KOPT-K1 (cell line): Measurements from ENCODE around the gene DLGAP3.

ENCODE experiments used
- H3K27ac ChIP-seq: fragments of 200-600 bp; sonication (generic); 2 replicates; pipeline ENCODE4 v1.5.1; 2016; ENCODE audit warnings: antibody characterized with exemption, mild to moderate bottlenecking, low read depth, low read length; ENCODE audit not compliant: poor library complexity, severe bottlenecking
- H3K36me3 ChIP-seq: fragments of 200-600 bp; sonication (generic); 2 replicates; pipeline ENCODE4 v1.5.1; 2017; ENCODE audit warnings: antibody characterized with exemption, mild to moderate bottlenecking, low read length, moderate library complexity; ENCODE audit not compliant: insufficient read depth
- H3K9me3 ChIP-seq: fragments of 200-600 bp; sonication (generic); 2 replicates; pipeline ENCODE4 v1.5.1; 2017; ENCODE audit warnings: antibody characterized with exemption, low read length, mild to moderate bottlenecking; ENCODE audit not compliant: insufficient read depth, poor library complexity, severe bottlenecking

Gene DLGAP3

DNA sequence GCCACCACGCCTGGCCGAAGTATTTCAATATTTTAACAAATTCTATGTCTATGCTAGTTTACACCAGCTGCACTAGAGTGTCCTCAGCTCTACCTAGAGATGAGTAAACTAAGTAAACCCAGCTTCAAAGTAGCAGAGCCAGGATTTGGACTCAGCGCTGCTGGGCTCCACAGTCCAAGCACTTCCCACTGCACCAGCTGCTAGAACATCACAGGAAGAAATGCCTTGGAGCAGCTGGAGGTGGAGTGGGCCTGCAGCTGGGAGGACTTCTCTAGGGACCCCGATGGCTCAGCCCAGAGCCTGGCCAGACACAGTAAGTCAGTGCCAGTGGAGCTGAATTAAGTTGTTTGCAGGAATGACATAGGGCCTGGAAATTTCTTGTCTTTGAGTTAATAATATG lies 59.7 kb downstream of the DLGAP3 start:
- no peak overlapping the region for H3K27ac ChIP-seq
- H3K36me3 ChIP-seq, result no peaks in the 10 kb centered on the region
- H3K9me3 ChIP-seq, result no peaks in the 10 kb centered on the region

DNA sequence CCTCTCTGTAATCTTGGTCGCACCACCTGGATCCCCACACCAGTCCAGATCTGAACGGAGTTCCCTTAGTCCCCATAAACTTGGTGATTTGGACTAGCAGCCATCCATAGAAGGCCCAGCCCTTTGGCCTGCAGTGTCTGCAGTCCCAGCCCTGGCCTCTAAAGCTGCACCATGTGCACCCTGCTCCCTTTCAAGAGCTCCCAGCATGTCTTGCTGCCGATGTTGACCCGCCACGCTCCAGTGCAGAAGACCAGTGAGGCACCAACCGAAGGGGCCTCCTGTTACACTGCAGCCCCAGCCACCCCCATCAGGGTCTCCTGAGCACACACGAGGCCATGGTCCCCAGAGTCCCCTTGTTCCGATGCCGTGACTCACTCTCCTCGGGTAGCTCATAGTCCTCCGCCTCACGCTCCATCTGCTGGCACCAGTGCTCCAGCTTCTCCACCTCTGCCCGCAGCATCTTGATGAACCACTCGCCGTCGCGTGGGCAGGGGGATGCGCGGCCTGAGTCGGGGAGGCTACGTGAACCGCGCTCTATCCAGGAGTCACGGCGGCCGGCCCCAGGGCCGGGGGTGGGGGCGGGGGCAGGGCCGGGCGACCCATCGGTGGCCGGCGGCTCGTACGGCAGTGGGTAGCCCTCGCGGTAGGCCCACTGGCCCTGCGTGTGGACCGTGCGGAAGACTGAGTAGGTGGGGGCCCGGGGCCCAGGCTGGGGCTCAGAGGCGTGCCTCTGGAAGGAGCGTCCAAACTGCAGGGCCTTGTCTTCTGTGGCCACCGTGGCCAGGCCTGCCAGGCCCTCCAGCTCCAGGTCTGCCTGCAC lies 61.0 kb downstream of the DLGAP3 start:
- no peaks in the 10 kb centered on the region for H3K36me3 ChIP-seq
- H3K9me3 ChIP-seq, result no peaks in the 10 kb centered on the region

DNA sequence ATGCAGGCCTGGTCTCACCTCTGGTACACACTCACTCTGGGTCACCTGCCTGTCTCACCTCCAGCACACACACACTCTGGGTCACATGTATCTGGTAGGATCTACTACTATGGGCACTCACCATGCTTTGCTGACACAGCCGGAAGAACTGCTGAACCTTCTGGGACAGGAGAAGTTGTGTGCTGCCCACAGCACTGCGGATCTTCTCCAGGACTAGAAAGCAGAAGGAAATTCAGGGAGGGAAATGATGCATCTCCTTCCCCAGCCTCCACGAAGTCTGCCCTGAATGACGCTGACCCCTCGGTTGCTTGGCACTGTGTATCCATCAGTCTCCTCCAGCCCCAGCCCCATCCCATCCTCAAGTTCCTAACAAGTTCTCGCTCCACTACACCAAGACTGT lies 62.0 kb downstream of the DLGAP3 start:
- Histone ChIP-seq H3K36me3 (no peaks in the 10 kb centered on the region), H3K9me3 (no peaks in the 10 kb centered on the region), H3K27ac (no peak overlapping the region)

More for the DNA sequence above, 61.0 kb downstream of the DLGAP3 start:
- no peak overlapping the region for H3K27ac ChIP-seq

DNA sequence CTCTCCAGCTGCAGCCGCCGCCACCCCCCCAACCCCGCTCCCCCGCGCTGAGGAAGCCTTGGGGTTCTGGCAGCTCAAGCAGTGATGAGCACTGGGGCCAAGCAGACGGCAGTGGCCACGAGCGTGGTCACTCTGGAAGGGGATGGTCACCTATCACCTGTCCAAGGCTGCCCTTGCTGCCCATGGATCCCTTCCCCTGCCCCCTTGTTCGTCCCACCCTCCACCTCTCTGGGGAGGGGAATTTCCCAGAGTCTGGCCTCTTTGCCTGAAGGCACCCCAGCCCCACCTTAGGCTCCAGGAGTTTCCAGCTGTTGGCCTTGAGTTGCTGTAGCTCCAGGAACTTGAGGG lies 62.7 kb downstream of the DLGAP3 start:
- H3K36me3 ChIP-seq, result no peaks in the 10 kb centered on the region
- no peaks in the 10 kb centered on the region for H3K9me3 ChIP-seq
- no peak overlapping the region for H3K27ac ChIP-seq

DNA sequence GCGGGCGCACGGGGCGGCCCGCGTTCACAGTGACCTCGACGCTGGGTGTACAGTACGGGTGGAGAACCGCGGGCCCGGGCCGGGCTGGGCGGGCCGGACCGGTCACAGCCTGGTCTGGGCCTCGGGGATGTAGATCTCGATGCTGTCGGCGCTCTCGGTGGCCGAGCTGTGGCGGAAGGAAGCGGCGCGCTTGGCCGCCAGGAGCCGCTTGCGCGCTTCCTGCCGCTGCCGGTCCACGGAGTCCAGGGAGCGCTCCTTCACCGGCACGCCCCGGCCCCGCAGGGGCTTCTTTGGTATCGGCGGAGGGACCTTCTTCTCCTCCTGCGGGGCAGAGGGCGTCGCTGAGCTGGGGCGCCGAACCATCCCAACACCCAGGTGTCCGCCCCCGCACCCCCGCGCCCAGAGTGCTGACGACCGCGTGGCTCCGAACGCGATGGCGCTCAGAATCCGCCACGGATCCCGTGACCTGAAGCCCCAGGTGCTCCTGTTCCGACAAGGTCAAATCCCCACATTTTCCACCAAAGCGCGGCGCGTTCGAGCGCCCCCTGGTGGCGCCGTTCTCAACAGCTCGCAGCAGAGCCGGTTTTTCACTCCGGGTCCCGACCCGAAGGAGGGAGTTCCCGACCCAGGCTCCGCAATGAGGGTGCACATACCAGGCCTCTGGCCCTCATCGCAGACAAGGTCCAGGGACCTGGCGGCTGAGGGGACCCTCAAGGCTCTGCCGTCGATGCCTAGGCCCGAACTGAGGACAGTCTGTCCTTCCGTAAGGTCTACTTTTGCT lies 63.3 kb downstream of the DLGAP3 start:
- Histone ChIP-seq H3K27ac (peak overlapping the region; percentile 26), H3K36me3 (no peaks in the 10 kb centered on the region), H3K9me3 (no peaks in the 10 kb centered on the region)

DNA sequence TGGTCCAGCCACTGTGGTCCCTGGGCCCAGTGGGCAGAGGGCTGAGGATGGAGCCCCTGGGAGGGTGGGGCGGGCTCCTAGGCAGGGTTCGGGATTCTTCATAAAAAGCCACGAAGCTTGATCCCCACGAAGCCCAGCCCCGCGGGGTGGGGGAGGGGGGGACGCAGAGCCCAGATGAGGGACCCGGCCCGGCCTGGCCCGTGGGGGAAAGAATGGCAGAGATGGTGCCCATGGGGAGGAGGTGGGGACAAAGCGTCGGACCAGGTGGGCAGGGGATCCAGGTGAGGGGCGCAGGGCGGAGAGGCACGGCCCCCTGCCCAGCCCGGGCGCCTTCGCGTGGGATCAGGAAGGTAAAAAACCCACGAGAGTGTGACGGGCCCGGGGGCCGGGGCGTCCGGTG lies 63.9 kb downstream of the DLGAP3 start:
- Histone ChIP-seq H3K36me3 (no peaks in the 10 kb centered on the region), H3K9me3 (no peaks in the 10 kb centered on the region), H3K27ac (no peak overlapping the region)

DNA sequence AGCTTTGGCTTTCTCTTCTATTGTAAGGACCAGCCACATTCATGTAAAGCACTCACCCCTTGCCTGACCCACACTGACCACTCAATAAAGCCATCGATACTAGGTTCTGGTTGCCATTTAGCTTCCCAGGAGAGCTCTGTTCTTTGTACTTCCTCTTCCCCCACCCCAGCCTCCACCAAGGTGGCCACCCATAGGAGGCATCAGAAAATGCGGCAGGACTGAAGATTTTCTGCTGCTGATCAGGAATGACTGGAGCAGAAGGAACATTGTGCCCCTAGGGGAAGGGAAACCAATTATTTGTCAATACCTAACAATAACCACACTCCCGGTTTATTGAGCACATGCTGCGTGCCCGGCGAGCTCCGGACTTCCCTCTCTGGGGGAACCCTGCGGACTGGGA lies 64.7 kb downstream of the DLGAP3 start:
- Histone ChIP-seq H3K9me3 (no peaks in the 10 kb centered on the region), H3K36me3 (no peaks in the 10 kb centered on the region), H3K27ac (no peak overlapping the region)

DNA sequence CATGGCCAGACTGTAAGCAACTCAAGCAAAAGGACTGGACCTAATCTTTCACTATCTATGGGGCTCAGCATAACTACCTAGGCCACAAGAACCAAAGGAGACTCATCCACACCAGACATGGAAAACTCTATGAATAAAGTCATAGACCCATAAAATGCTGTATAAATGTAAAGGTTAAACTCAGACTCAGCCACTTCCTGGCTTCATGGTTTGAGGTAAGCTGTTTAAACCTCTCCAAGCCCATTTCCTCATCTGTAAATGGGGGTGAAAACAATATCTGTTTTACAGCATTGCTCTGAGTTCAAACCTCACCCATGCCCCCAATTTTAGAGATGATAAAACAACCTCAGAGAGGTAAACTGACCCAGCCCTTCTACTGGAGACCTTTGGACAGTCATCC lies 65.9 kb downstream of the DLGAP3 start:
- Histone ChIP-seq H3K36me3 (no peaks in the 10 kb centered on the region), H3K9me3 (no peaks in the 10 kb centered on the region), H3K27ac (no peak overlapping the region)

DNA sequence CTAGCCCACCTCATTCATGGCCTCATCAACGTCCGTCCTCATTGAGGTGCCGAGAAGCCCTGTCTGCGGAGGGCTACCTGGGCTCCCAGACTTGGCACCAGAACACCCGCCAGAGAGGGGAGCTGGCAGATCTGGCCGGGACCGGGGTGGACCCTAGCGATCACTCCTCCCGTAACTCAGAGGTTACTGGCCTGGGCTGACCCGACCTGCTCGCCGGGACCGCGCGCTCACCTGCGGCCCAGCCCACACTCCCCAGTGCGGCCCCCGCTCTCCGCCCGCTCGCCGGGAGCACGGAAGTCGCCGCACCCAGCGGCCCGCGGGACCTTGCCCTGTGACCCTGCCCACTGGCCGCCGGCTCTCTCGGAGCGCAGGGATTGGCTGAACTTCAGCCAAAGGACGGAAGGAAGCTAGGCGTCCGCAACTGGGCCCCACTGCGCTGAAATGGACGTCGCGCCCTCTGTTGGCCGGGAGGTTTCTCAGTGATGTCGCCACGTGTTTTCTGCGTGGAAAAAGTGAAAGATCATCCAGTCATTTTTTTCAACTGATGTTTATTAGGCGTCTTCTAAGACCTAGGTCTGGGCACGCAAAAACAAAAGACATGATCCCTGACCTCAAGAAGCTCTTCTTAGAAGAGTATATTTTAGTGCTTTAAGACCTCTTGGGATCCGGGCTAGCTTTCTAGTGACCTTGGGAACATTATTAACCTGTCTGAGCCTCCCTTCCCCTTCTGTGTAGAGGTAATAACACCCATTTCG lies 69.8 kb downstream of the DLGAP3 start, which contains the start of gene SMIM12:
Gene SMIM12, minus strand, starts transcription at position 304 of the 755 bp plus-strand sequence. CDS start 3,772 bp downstream, outside the sequence.
- H3K36me3 ChIP-seq, result peaks cover 14% of the 10 kb centered on the region
- H3K9me3 ChIP-seq, result no peaks in the 10 kb centered on the region
- H3K27ac ChIP-seq, result peak within 1 kb of the TSS; percentile 70

DNA sequence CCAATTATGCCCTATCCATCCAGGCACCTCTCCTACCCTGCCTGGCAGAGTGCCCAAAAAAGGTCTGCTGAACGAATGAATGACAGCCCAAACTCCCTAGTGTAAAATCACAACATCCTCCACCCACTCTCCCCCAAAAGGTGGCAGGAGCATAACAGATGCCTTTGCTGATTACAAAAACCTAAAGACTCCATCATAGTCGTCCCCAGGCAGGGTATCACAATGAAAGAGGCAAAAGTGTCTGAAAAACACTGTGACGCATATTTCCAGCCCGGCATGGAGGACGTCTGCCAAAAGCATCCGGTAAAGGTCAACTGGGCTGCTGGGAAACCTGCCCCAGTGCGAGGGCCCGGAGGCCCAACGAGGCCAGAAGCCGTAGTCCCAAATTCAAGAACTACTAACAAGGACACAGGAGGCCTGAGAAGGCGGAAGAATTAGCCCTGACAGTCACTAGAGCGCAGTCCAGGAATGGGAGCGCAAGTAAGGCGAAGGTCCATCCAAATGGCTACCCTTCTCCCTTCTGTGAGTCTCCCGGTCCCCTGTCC lies 70.5 kb downstream of the DLGAP3 start:
- H3K9me3 ChIP-seq, result no peaks in the 10 kb centered on the region
- H3K36me3 ChIP-seq, result peaks cover 21% of the 10 kb centered on the region
- H3K27ac ChIP-seq, result peak overlapping the region; percentile 70

DNA sequence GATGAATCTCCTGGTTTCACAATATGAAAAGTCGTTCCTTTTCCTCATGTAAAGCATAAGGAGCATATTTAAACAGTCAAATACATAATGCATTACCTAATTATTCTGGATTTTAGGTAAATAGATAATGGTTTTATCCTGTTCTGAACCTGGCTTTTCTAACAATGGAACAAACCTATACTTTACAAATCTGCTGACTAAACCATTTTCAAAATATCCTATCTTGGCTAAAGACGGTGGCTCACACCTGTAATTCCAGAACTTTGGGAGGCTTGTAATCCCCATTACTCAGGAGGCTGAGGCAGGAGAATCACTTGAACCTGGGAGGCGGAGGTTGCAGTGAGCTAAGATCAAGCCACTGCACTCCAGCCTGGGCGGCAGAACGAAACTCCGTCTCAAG lies 72.8 kb downstream of the DLGAP3 start:
- Histone ChIP-seq H3K27ac (no peak overlapping the region), H3K9me3 (no peaks in the 10 kb centered on the region), H3K36me3 (peaks cover 40% of the 10 kb centered on the region)

DNA sequence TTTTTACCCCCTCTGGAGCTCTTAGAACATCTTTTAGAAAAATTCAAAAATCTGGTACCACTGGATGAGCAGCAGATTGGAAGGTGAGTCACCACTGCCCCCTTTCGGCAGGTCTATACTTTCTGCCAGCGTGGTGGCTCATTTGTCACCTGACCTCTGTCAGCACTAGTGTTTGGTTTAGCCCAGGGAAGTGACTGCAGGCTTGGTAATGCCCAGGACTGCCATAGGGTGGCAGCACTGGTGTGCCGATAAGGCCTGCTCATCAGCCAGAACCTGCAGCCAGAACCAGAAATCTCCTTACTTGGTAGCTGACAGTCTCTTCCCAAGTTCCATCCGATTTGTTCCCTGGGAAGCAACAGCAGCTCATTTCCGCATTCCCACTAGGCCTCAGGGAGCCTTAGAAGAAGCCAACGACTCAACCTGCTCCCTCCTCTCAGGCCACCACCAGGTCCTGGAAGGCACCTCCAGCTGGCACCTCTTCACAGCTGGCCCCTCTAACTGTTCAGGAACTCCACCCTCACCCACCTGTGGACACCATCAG lies 76.7 kb downstream of the DLGAP3 start:
- Histone ChIP-seq H3K27ac (no peak overlapping the region), H3K36me3 (peaks cover 61% of the 10 kb centered on the region), H3K9me3 (no peaks in the 10 kb centered on the region)

DNA sequence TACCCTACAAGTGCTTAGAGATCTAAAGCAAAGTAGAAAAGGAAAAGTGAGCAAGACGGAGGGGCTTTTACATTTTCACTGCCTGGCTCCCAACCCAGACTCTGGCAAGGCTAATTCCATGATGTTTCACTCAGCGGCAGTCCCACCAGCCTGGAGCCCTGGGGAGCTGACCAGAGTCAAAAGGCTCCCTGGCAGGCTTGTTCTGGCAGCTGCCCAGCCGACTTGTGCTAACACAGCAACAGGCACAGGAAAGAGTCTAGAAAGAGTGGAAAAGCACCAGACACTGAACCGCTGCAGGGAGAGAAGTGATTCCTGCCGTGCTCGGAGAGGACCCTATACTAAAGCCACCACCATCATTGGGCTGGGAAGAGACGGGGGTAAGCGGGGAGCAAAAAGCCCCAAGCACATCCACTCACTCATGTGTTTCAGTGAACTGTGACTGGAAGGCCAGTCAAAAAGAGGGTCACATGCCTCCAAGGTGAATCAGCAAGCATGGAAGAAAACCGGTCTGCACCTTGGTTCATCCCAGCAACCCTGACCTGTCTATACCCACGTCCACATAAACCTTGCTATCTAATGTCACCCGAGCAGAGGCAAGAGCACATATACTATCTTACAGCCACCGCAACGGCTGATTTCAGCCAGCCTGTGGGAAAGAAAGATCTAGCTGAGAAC lies 77.9 kb downstream of the DLGAP3 start:
- Histone ChIP-seq H3K36me3 (peaks cover 66% of the 10 kb centered on the region), H3K27ac (no peak overlapping the region), H3K9me3 (no peaks in the 10 kb centered on the region)

DNA sequence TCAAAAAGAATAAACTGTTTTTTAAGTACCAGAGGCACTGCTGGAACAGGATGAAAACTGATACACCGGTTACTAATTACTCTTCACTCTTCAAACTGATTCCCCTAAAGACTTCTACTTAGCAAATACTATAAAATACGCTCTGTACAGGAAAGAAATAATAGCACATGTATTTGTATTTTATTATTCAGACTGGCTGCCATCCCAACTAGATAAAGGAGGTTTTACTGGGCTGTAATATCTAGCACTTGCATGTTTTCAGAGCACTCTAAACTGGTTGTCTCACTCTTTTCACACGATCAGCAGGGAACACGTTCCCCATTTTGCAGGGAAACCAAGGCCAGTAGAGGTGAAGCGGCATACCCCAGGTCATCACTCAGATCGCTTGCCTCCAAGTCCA lies 79.1 kb downstream of the DLGAP3 start:
- H3K36me3 ChIP-seq, result peaks cover 59% of the 10 kb centered on the region
- H3K9me3 ChIP-seq, result no peaks in the 10 kb centered on the region
- no peak overlapping the region for H3K27ac ChIP-seq
